SK-N-MC (cell line): ENCODE results near the gene SFTPA2.

Experiments used
- EZH2 ChIP-seq: fragments of 200-600 bp; sonication (generic); IDR thresholded peaks from one replicate; pipeline ENCODE4 v1.6.1; 2017; ENCODE audit warnings: antibody characterized with exemption
- POLR2AphosphoS5 ChIP-seq: IDR thresholded peaks from 2 replicates; pipeline ENCODE4 v1.6.1; 2012; ENCODE audit warnings: mild to moderate bottlenecking, low read depth, low read length, borderline replicate concordance

GRCh38 chr10:79604294-79604693 lies 44.1 kb upstream of the SFTPA2 start:
- TF ChIP-seq EZH2 (no peak), POLR2AphosphoS5 (no peak)
